HG02981 (cell line): Measurements from ENCODE around the gene OCA2.

Source experiments
- ATAC-seq: cut with Tn5 transposase; IDR thresholded peaks from one replicate; pipeline ENCODE4 v1.9.1; 2021; ENCODE audit warnings: mild to moderate bottlenecking, moderate library complexity; ENCODE audit not compliant: unreplicated experiment

OCA2 gene

GRCh38 chr15:28005004-28005527, 94.0 kb downstream of the OCA2 start:
- no peak for ATAC-seq

GRCh38 chr15:28004143-28005003, 94.7 kb downstream of the OCA2 start:
- no peak for ATAC-seq

GRCh38 chr15:28003302-28004037, 95.6 kb downstream of the OCA2 start:
- ATAC-seq, result no peak

- no peak for ATAC-seq
Observed at GRCh38 chr15:28002867-28003266, 96.2 kb downstream of the OCA2 start.

GRCh38 chr15:28002136-28002861, 96.8 kb downstream of the OCA2 start:
- ATAC-seq, result no peak

GRCh38 chr15:28001641-28002040, 97.5 kb downstream of the OCA2 start:
- no peak for ATAC-seq

GRCh38 chr15:27993996-27994780, 104.9 kb downstream of the OCA2 start:
- ATAC-seq, result no peak

GRCh38 chr15:27993544-27993943, 105.6 kb downstream of the OCA2 start:
- no peak for ATAC-seq

GRCh38 chr15:27990521-27991515, 108.3 kb downstream of the OCA2 start:
- no peak for ATAC-seq

- ATAC-seq, result no peak
Observed at GRCh38 chr15:27989838-27990237, 109.3 kb downstream of the OCA2 start.

- ATAC-seq, result no peak
Observed at GRCh38 chr15:27989427-27989826, 109.7 kb downstream of the OCA2 start.

- no peak for ATAC-seq
Observed at GRCh38 chr15:27985099-27985498, 114.0 kb downstream of the OCA2 start.

- ATAC-seq, result no peak
Observed at GRCh38 chr15:27983496-27983895, 115.6 kb downstream of the OCA2 start.

GRCh38 chr15:27977696-27978095, 121.4 kb downstream of the OCA2 start:
- no peak for ATAC-seq

GRCh38 chr15:27973886-27974285, 125.2 kb downstream of the OCA2 start:
- ATAC-seq, result no peak

- ATAC-seq, result no peak
Observed at GRCh38 chr15:27970661-27971392, 128.3 kb downstream of the OCA2 start.

GRCh38 chr15:27967541-27967940, 131.6 kb downstream of the OCA2 start:
- ATAC-seq, result no peak

GRCh38 chr15:27965546-27965945, 133.6 kb downstream of the OCA2 start:
- no peak for ATAC-seq

- ATAC-seq, result no peak
Observed at GRCh38 chr15:27961801-27962200, 137.3 kb downstream of the OCA2 start.
